HG02588 (cell line): ENCODE data around the gene ARHGEF17.

ENCODE experiments used
- ATAC-seq: cut with Tn5 transposase; IDR thresholded peaks from one replicate; pipeline ENCODE4 v1.9.1; 2021; ENCODE audit warnings: mild to moderate bottlenecking, moderate library complexity; ENCODE audit not compliant: unreplicated experiment

The ARHGEF17 gene

DNA sequence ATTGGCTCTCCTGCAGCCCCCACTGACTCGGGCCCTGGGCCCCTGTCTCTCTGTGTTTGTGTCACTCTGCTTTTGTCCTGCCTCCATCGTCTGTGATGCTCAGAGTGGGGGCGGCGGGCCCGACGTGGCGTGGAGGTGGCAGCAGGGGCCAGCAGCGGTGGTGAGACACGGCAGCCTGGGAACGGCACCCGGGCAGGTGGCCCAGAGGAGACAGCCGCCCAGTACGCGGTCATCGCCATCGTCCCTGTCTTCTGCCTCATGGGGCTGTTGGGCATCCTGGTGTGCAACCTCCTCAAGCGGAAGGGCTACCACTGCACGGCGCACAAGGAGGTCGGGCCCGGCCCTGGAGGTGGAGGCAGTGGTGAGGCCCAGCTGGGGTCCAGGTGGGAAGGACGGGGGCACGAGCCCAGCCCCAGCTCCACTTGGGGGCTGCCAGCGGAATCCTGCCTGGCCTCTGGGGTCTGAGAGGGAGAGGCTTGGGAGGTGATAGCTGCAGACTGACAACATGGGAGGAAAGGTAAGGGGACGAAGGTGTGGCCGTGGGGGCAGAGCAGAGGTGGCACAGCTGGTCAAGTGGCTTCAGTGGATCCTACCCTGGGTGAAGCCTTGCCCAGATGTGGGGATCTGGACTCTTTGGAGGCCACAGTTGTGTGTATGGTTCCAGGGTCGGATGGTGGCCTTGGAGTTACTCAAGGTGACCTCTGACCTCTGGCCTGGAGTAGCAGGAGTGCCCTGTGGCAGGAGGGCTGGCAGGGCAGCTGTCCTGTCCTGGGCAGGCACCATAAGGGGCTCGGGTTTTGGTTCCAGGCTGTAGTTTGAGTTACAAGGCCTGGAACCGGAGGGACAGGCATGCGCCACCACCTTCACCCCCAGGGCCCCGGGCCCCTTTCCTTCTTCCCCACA lies 84.3 kb downstream of the ARHGEF17 start:
- no peak for ATAC-seq

- no peak for ATAC-seq
Measured at GRCh38 chr11:73393011-73393380, 84.9 kb downstream of the ARHGEF17 start.

GRCh38 chr11:73393479-73394415 lies 85.7 kb downstream of the ARHGEF17 start:
- ATAC-seq: peak; percentile 40

- ATAC-seq: no peak
Measured at GRCh38 chr11:73394416-73395296, 86.6 kb downstream of the ARHGEF17 start.

DNA sequence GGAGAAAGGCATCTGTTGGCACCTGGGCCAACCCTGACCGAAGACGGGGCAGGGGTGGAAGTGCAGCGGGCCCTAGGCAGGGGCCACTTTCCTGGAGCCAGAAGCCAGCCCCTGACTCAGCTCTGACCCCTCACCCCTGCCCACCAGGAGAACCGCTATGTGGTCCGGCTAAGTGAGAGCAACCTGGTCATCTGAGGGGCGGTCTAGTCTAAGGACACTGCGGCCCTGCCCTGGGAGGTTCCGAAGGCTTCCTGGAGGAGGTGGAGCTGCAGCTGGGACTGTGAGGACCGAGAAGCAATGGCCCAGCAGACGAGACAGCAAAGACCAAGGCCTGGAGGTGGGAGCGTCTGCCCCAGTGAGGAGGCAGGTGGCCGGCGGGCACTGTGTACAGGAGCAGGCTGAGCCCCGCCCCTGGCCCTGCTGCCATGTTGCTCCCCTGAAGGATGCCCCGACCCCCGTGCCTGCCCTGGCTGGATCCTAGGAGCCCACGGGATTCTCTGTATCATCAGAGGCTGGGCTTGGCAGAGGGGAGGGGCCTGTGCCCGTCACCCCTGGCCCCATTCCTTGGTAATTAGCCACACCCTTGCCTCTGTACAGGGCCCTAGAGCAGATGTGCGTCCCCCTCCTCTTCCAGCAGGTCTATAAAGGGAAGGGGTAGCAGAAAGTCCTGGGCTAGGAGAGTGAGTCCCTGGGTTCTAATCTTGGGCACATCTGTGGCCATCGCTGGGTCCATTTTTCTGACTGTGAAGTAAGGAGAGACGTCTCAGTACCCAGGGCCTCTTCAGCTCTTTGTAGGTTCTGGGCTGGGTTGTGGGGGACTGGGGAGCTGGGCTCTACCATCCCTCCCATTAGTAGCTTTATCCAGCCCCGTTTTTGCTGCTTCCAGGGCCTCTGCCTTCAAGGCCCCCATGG lies 87.5 kb downstream of the ARHGEF17 start:
- no peak for ATAC-seq

- no peak for ATAC-seq
Measured at GRCh38 chr11:73396251-73396930, 88.3 kb downstream of the ARHGEF17 start.

- ATAC-seq: no peak
Measured at GRCh38 chr11:73396985-73397384, 88.9 kb downstream of the ARHGEF17 start.

DNA sequence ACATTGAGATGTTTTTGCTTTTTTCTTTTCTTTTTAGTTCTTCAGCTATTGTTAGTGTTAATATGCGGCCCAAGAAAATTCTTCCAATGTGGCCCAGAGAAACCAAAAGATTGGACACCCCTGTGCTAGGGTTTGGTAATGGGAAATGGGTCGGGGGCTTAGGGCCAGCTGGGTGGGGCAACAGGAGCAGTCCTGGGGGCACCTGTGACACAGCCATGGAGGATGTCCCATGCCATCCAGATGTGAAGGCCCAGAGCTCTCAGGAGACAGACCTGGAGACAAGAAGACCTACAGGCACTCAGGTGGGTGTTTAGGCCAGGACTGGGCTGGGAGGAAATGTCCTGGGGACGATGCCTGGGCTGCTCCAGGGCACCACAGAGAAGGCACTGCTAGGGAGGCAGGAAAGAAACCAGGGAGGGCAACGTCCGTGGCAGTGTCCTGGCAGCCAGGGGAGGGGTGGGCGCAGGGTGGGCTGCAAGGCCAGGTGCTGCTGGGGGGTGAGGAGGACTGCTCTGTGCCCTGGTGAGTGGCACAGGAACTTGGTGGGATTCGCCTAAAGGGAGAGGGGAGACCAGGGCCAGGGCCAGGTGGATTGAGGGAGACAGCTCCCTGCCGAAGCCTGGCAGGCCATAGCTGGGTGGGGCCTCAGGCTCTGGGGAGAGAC lies 89.5 kb downstream of the ARHGEF17 start:
- ATAC-seq: no peak

- ATAC-seq: no peak
Measured at GRCh38 chr11:73398132-73398526, 90.1 kb downstream of the ARHGEF17 start.

GRCh38 chr11:73398721-73399120 lies 90.6 kb downstream of the ARHGEF17 start:
- ATAC-seq: no peak

- no peak for ATAC-seq
Measured at GRCh38 chr11:73399159-73399590, 91.1 kb downstream of the ARHGEF17 start.

- no peak for ATAC-seq
Measured at GRCh38 chr11:73399636-73400035, 91.6 kb downstream of the ARHGEF17 start.

DNA sequence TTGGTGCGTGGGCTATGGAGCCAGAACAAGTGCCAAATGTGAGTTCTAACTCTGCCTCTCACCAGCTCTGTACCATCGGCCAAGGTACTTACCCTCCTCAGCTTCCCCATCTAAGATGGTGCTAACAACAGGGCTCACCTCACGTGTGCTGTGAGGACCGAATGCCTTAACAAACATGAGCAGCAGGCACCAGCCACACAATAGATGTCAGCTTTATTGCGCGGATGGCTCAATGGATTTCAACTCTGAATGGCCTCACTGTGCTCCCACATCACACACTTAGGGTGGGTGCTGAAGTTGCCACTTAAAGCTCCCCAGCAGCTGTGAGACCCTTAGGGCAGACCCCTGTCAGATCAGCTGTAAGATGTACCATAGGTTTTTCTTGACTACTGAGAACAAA lies 92.2 kb downstream of the ARHGEF17 start:
- ATAC-seq: no peak

DNA sequence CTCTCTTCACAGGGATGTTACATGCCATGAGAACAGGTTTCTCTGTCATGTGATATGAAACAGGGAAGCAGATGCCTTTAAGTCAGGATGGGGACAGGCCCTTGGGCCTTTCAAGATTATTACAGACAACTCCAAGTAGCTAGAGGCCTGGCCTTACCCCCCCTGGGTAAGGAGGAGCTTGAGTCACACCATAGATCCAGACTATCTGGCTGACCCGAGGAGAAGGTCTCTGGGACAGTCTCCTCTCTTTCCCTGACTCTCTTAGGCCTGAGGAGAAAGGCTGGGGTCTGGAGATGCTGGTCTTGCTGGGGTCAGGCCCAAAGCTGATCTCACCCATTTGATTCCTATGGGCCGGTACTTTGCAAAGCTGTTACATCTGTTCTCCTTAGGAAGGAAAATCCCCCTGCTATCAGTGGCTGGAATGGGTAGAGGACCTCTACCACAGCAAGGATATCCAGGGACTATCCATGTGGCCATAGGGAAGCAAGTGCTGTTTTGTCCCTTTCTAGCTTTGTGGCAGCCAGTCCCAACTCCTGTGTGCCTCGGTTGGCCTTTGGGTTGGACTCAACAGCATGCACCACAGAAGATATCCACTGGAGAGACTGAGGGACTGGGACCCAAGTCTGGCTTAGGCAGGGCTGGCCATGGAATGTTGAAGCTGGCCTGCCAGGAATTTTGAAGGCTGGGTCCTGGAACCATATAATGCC lies 93.3 kb downstream of the ARHGEF17 start:
- ATAC-seq: no peak

DNA sequence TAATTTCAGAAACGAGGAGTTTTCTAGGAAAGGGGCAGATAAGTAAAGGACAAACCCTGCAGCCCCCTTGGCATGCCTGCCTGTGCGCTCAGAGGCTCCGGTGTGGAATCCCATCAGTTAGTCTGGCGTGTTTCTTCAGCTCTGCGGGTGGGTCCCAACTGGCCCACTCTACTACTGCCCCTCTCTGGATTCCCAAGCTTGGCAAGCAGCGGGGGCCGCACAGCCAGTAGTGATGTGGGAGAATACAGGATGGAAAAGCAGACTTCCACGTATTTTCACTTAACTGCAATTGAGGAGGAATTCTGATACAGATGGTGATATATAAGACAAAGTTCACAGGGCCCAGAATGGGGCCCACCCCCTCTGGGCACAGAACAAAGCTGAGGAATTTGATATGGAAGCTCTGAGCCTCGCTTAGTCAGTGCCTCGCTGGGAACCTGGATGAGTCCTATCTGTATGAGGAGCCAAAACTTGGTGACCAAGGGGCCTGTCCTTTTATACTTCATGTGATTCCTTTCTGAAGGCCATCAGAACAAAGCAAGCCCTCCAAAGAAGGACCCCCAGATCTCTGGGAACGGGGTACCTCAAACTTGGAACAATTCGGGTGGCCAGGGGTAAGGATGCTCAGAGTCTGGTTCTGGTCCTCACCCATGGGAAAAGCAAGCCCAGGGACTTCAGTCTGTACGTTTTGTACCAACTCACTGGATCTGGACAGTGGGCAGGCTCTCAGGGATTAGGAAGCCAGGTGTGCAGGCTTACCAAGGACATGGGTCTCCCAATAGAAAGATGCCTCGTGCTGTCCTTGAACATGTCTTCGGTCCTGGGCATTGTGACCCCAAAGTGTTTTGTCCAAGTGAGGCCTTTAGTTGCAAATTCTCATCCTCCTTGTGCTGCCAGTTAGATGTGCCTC lies 94.1 kb downstream of the ARHGEF17 start:
- no peak for ATAC-seq

DNA sequence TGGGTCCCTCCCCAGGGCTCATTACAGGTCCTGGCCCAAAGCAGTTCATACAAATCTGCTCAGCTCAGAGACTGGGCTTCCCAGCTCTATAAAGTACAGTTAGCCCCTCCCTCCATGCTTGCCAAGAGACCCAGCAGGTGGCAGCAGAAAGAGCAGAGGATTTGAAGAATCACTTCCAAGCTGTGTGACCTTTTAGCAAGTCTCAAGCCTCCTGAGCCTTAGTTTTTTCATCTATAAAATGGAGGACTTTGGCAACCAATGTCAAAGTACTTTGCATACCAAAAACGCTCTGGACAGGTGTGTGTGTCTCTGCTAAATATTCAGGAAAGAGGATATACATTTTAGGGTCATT lies 94.7 kb downstream of the ARHGEF17 start:
- no peak for ATAC-seq

DNA sequence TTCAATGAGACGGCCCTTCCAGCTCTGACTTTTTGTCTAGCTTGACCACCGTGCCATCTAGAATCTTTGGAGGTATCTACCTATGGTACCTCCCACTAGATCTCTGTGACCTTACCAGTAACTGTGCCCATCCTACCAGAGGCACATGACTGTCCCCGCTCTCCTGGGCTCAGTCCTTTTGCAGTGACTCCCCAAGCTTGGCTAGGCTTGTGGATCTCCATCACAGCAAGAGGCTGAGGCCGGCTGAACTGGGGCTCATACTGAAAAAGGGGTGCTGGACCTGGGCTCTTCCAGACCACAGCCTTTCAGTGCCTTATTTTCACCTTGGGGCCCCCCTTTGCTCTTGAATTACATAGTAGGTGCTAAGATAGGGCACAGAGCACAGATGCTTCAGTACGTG lies 95.5 kb downstream of the ARHGEF17 start:
- no peak for ATAC-seq
